Large intestine (tissue), 3 donors: ENCODE data around the gene SP100. TPM values are rescaled to one million over a fixed set of nuclear protein-coding genes. Genes with fewer than 3 reads are reported as not detected.

Experiments used
- DNase-seq, 2 donors: peaks; one replicate each; pipeline versions ENCODE4 v3.0.0 to v3.0.0-alpha.2; 2013
- H3K27ac ChIP-seq: one replicate; pipeline ENCODE4 v1.5.1; 2013; ENCODE audit warnings: low read length
- H3K27me3 ChIP-seq: 2 replicates; pipeline ENCODE4 v1.6.1; 2013; ENCODE audit warnings: low read length; ENCODE audit not compliant: control insufficient read depth, insufficient read depth
- H3K36me3 ChIP-seq: 2 replicates; pipeline ENCODE4 v1.6.1; 2013; ENCODE audit warnings: low read length; ENCODE audit not compliant: control insufficient read depth, insufficient read depth
- H3K4me1 ChIP-seq: one replicate; pipeline ENCODE4 v1.6.1; 2013; ENCODE audit warnings: low read length; ENCODE audit not compliant: control insufficient read depth, insufficient read depth
- H3K4me3 ChIP-seq: one replicate; pipeline ENCODE4 v1.5.1; 2013; ENCODE audit warnings: low read length
- H3K9me3 ChIP-seq: one replicate; pipeline ENCODE4 v1.6.1; 2013; ENCODE audit warnings: mild to moderate bottlenecking, low read depth, low read length, moderate library complexity; ENCODE audit not compliant: control insufficient read depth
- WGBS: methylation state at CpG from one replicate; pipeline ENCODE4 v1.1.5; 2013; ENCODE audit warnings: low lambda C conversion rate; ENCODE audit not compliant: insufficient coverage; 5-methylcytosine and 5-hydroxymethylcytosine counted together
- polyA plus RNA-seq: library from polyadenylated mRNA; unstranded; fragments of 120-200 nt; gene quantifications from one replicate; pipeline ENCODE4 v1.2.1, GENCODE V29; 2013

The SP100 gene
- polyA plus RNA-seq, 1 donor, result 43.7 TPM

DNA sequence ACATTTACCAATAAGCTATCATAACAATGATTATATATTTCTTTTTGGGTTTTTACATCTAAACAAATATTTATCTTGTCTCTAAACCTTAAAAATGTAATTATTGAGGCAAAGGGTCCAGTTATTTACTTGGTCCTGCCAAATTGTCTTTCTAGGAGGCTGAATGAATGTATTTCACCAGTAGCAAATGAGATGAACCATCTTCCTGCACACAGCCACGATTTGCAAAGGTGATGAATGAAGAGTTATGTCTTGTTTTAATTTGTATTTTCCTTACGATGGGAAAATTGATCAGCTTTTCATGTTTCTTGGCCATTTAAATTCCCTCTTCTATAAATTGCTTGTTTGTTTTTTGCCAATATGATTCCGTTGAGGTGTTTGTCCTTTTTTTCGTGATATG, 1.4 kb downstream of the SP100 start:
- Histone ChIP-seq H3K27me3 (no peaks in the 10 kb centered on the region), H3K27ac (no peak overlapping the region), H3K36me3 (no peaks in the 10 kb centered on the region), H3K9me3 (no peaks in the 10 kb centered on the region), H3K4me3 (no peak overlapping the region), H3K4me1 (peaks cover 6% of the 10 kb centered on the region)
- WGBS, result no CpG with 5 or more reads among the region's 4 CpGs
- no peak for DNase-seq

DNA sequence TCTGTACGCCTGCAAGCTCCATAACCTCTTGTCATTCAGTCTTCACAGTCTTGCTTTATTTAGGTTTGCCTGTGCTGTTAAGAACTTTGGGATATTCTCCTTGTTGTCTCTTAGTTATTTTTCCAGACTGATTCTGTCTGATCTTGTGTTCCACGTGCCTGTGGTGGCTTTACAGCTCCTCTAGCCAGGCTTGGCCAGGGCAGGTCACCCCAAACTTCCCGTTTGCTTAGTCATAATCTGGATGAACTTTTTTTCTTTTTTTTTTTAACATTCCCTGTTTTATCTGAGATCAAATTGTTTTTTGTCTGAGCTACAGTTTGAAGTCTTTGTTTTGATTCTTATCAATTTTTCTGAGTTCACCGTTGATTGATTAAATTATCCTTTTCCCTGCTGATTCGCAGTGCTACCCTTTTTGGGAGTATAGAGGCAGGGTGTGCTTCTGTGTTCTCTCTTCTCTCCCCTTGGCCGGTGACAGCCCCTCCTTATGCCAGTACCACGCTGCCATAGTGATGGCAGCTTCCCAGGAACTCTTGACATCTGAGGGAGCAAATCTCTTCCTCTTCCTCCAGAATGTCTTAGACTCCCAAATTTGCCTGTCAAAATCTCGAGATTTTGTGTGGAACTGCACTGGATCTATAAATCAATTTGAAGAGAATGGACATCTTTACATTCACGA, 2.5 kb downstream of the SP100 start:
- no peak for DNase-seq
- H3K27me3 ChIP-seq, result no peaks in the 10 kb centered on the region
- no peaks in the 10 kb centered on the region for H3K9me3 ChIP-seq
- no peak overlapping the region for H3K27ac ChIP-seq
- H3K36me3 ChIP-seq, result no peaks in the 10 kb centered on the region
- 69% methylated on average over 3 of the region's 9 CpGs for WGBS
- no peak overlapping the region for H3K4me3 ChIP-seq
- peaks cover 6% of the 10 kb centered on the region for H3K4me1 ChIP-seq

DNA sequence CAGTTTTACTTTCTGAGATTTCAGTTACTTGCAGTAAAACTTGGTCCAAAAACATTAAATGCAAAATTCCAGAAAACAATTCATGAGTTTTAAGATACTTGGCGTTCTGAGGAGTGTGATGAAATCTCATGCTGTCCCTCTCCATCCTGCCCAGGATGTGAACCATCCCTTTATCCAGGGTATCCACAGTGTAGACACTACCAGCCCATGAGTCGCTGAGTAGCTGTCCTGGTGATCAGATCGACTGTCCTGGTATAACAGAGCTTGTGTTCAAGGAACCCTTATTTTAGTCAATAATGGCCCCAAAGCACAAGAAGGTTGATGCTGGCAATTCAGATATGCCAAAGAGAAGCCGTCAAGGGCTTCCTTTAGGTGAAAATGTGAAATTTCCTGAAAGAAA, 3.2 kb downstream of the SP100 start:
- 100% methylated on average over 1 of the region's 4 CpGs for WGBS
- DNase-seq, result no peak
- no peak overlapping the region for H3K27ac ChIP-seq
- H3K36me3 ChIP-seq, result no peaks in the 10 kb centered on the region
- no peak overlapping the region for H3K4me3 ChIP-seq
- H3K4me1 ChIP-seq, result peaks cover 9% of the 10 kb centered on the region
- H3K9me3 ChIP-seq, result no peaks in the 10 kb centered on the region
- no peaks in the 10 kb centered on the region for H3K27me3 ChIP-seq

DNA sequence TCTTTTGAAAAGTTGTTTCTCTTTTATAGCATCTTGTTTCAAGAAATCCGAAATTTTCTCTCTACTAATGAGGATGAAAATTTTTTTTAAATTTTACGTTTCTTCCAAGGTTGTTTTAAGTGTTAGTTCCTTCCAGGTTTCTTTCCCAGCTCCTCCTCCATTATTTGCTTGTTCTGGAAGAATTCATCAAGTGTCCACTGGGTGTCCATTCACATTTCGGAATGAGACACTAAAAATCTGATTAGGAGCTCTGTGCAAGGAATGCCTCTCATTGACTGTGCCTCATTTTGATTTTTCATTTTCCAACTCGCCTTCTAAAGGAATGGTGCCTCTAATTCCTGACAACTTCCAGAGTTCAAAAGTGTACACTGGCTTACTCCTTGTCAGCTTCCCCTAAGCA, 6.1 kb downstream of the SP100 start:
- no peak for DNase-seq
- no peak overlapping the region for H3K4me3 ChIP-seq
- H3K27me3 ChIP-seq, result no peaks in the 10 kb centered on the region
- WGBS, result 100% methylated on average over 3 of the region's 4 CpGs
- H3K4me1 ChIP-seq, result peaks cover 4% of the 10 kb centered on the region
- no peaks in the 10 kb centered on the region for H3K9me3 ChIP-seq
- no peak overlapping the region for H3K27ac ChIP-seq
- H3K36me3 ChIP-seq, result peaks cover 2% of the 10 kb centered on the region

DNA sequence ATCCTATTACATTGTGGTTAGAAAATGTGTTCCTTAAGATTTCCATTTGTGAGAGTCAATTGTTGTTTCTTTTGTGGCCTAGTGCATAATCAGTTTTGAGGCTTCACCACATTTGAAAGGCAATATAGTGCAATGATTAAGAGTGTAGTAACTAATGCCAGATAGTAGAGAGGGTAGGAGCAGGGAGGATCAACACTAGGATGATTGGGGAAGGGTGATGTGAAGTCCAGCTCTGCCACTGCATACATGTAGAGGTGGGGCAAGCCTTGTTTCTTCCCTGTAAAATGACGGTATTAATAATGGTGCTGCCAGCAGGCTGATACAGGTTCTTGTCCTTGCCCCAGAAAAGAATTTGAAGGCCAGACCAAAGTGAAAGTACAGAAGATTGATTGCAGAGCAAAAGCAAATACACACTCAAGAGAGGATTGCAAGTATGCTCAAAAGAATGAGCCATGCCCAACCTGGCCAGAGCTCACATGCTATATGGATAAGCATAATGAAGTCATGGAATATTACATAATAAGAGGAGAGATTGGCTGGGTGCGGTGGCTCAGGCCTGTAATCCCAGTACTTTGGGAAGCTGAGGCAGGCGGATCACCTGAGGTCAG, 8.0 kb downstream of the SP100 start:
- H3K4me1 ChIP-seq, result peaks cover 4% of the 10 kb centered on the region
- no CpG with 5 or more reads among the region's 3 CpGs for whole genome bisulfite sequencing
- H3K27me3 ChIP-seq, result no peaks in the 10 kb centered on the region
- peak overlapping the region; percentile 62 for H3K27ac ChIP-seq
- peaks cover 3% of the 10 kb centered on the region for H3K9me3 ChIP-seq
- H3K36me3 ChIP-seq, result peaks cover 5% of the 10 kb centered on the region
- H3K4me3 ChIP-seq, result no peak overlapping the region
- DNase-seq, result peak; percentile 69 to 85

DNA sequence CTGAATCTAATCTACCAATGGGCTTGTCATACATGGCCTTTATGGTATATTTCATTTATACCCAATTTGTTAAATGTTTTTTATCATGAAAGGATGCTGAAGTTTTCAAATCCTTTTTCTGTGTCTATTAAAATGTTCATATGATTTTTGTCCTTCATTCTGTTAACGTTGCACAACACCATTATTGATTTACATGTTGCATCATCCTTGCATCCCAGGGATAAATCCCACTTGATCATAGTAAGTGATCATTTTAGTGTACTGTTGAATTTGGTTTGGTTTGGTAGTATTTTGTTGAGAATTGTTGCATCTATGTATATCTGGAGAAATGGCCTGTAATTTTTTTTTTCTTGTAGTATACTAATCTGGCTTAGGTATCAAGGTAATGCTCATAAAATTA, 9.4 kb downstream of the SP100 start:
- Histone ChIP-seq H3K4me1 (peaks cover 4% of the 10 kb centered on the region), H3K27ac (no peak overlapping the region), H3K36me3 (peaks cover 11% of the 10 kb centered on the region), H3K9me3 (peaks cover 9% of the 10 kb centered on the region), H3K27me3 (no peaks in the 10 kb centered on the region), H3K4me3 (no peak overlapping the region)
- DNase-seq, result no peak
- 100% methylated on average over 1 of the region's 1 CpG for WGBS

DNA sequence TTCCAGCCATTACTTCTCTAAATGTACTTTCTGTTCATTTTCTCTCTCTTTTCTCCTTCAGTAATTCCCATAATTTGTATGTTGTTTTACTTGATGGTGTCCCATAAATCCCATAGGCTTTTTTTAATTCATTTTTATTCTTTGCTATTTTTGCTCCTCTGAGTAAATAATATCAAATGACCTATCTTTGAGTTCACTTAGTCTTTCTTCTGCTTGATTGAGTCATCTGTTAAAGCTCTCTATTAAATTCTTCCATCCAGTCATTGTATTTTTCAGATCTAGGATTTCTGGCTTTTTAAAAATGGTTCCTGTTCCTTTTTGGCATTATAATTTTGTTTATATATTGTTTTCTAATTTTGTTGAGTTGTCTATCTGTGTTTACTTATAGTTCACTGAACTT, 13.5 kb downstream of the SP100 start:
- Histone ChIP-seq H3K27ac (no peak overlapping the region), H3K36me3 (peaks cover 11% of the 10 kb centered on the region), H3K4me3 (no peak overlapping the region), H3K9me3 (peaks cover 11% of the 10 kb centered on the region), H3K4me1 (no peaks in the 10 kb centered on the region), H3K27me3 (no peaks in the 10 kb centered on the region)
- no peak for DNase-seq

DNA sequence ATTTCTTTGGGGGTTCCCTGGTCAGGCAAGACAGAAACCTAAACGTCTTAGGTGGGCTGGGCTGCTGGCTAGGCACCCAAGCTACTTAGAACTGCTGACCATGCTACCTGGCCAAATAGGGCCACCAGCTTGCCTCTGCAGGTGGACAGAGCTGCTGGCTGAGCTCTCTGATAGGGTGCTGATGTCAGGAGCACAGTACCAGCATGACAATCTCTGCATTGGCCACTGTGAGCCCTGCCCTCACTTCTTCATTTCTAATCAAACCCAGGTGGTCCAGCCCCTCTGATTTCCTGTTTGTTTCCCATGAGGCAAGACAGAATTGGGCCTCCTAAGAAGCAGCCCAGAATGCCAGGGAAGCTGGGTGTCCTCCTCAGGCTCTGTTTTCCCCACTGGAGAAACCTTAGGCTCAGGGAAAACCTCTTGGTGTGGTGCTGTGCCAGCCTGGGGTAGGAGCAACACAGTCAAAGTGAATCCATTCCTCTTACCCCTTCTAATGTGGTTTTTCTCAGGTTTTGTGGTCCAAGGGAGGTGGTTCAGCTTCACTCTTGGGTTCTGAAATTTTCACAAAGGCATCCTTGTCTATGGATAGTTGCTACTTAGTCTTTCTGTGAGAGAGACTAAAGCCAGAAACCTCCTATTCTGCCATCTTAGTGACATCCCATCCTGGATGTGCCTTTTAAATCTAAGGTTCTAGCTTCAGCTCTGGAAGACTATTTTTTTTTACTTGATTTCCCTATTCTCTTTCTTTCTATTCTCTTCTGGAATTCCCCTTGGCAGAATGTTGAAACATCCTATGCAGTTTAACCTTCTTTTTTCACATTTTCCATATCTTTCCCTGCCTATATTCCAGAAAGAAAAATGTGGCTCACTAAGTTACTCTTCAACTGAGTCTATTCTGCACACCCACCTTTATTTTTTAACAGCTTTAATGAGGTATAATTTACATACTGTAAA, 15.2 kb downstream of the SP100 start:
- H3K4me1 ChIP-seq, result no peaks in the 10 kb centered on the region
- H3K9me3 ChIP-seq, result peaks cover 11% of the 10 kb centered on the region
- H3K27ac ChIP-seq, result no peak overlapping the region
- H3K4me3 ChIP-seq, result no peak overlapping the region
- no CpG with 5 or more reads among the region's 1 CpG for WGBS
- peaks cover 9% of the 10 kb centered on the region for H3K36me3 ChIP-seq
- no peaks in the 10 kb centered on the region for H3K27me3 ChIP-seq
- no peak for DNase-seq

DNA sequence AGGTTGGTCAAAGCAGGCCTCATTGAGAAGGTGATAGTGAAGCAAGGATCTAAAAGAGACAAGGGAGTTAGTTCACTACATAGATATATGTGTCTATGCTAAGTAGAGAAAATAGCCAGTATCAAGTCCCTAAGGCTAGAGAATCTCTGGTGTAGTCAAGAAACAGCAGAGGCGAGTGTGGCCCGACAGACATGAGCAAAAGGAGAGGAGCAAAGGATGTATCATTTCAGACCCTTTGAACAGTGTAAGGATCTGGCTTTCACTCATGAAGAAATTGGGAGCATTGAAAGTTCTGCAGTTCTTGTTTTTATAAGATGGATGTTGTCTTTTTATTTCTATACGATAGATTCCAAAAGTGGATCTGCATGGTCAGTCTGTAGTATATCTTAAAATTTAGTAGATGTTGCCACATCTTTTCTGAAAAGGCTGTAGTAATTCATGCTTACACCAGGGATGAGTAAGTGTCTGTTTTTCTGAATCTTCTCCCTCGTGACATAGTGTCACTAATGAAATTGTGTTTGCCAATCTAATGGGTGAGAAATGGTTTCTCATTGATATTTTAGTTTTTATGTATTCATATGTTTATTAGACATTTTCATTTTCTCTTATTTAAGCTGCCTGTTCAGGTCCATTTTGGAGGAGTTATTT, 18.8 kb downstream of the SP100 start:
- Histone ChIP-seq H3K4me1 (no peaks in the 10 kb centered on the region), H3K9me3 (peaks cover 8% of the 10 kb centered on the region), H3K4me3 (no peak overlapping the region), H3K27ac (no peak overlapping the region), H3K36me3 (peaks cover 6% of the 10 kb centered on the region), H3K27me3 (no peaks in the 10 kb centered on the region)
- DNase-seq, result no peak
- 100% methylated on average over 1 of the region's 4 CpGs for WGBS

DNA sequence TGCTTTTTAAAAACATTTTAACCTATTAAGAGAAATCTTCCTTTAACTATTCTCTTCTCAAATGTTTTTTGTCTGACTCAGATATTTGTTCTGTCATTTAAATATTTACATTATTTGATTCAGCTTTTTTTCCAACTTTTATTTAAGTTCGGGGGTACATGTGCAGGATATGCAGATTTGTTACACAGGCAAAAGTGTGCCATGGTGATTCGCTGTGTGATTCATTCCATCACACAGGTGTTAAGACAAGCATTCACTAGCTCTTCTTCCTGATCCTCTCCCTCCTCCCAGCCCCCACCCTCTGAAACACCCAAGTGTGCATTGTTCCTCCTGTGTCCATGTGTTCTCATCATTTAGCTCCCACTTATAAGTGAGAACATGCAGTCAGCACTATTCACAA, 19.4 kb downstream of the SP100 start:
- H3K4me3 ChIP-seq, result no peak overlapping the region
- H3K36me3 ChIP-seq, result peaks cover 2% of the 10 kb centered on the region

More for the DNA sequence above, 19.4 kb downstream of the SP100 start:
- WGBS, result no CpG with 5 or more reads among the region's 2 CpGs
- Histone ChIP-seq H3K9me3 (peaks cover 3% of the 10 kb centered on the region), H3K4me1 (no peaks in the 10 kb centered on the region), H3K27me3 (no peaks in the 10 kb centered on the region), H3K27ac (no peak overlapping the region)
- DNase-seq, result no peak
